Fibroblast of lung (primary cell): ENCODE data around the gene ACAD11. TPM values are rescaled to one million over a fixed set of nuclear protein-coding genes. Genes with fewer than 3 reads are reported as not detected.

Source experiments
- DNase-seq, 2 donors: peaks; one replicate each; pipeline versions ENCODE4 v3.0.0 to v3.0.0-alpha.2; 2010; ENCODE audit warnings: low read depth in 2 of 2
- H2AFZ ChIP-seq: 2 replicates; pipeline ENCODE4 v1.5.1; 2012; ENCODE audit warnings: low read length, control low read depth, inconsistent platforms
- H3K27ac ChIP-seq: 2 replicates; pipeline ENCODE4 v1.5.1; 2011; ENCODE audit warnings: low read length, control low read depth; ENCODE audit not compliant: insufficient read depth
- H3K27me3 ChIP-seq: 2 replicates; pipeline ENCODE4 v1.5.1; 2011; ENCODE audit warnings: mild to moderate bottlenecking, low read length; ENCODE audit not compliant: control insufficient read depth, insufficient read depth
- H3K36me3 ChIP-seq: 2 replicates; pipeline ENCODE4 v1.5.1; 2011; ENCODE audit warnings: low read length; ENCODE audit not compliant: control insufficient read depth, insufficient read depth
- H3K4me1 ChIP-seq: 2 replicates; pipeline ENCODE4 v1.5.1; 2011; ENCODE audit warnings: low read length; ENCODE audit not compliant: control insufficient read depth, insufficient read depth; ENCODE audit errors: extremely low read depth
- H3K4me2 ChIP-seq: 2 replicates; pipeline ENCODE4 v1.5.1; 2011; ENCODE audit warnings: low read length, control low read depth; ENCODE audit not compliant: insufficient read depth; ENCODE audit errors: extremely low read depth
- H3K4me3 ChIP-seq, 4 experiments: fragments of 200-600 bp in 1 of 4; sonication (generic) in 1 of 4; replicated peaks in 1 of 4; 2 replicates each; pipeline ENCODE4 v1.5.1; 2011 to 2016; ENCODE audit warnings: low read length in 4 of 4, low read depth in 3 of 4, mild to moderate bottlenecking in 3 of 4, control low read depth in 2 of 4, inconsistent platforms in 1 of 4, mixed read lengths in 1 of 4; ENCODE audit not compliant: insufficient read depth in 1 of 4; ENCODE audit errors: control extremely low read depth in 1 of 4
- H3K79me2 ChIP-seq: 2 replicates; pipeline ENCODE4 v1.5.1; 2012; ENCODE audit warnings: mild to moderate bottlenecking, low read length, inconsistent platforms; ENCODE audit not compliant: control insufficient read depth, insufficient read depth
- H3K9ac ChIP-seq: 2 replicates; pipeline ENCODE4 v1.5.1; 2011; ENCODE audit warnings: mild to moderate bottlenecking, low read length, control low read depth; ENCODE audit not compliant: insufficient read depth
- H3K9me3 ChIP-seq: 2 replicates; pipeline ENCODE4 v1.5.1; 2012; ENCODE audit warnings: low read depth, low read length; ENCODE audit not compliant: control insufficient read depth, insufficient read depth
- H4K20me1 ChIP-seq: 2 replicates; pipeline ENCODE4 v1.5.1; 2011; ENCODE audit warnings: low read length; ENCODE audit not compliant: control insufficient read depth, insufficient read depth; ENCODE audit errors: extremely low read depth
- EZH2 ChIP-seq: IDR thresholded peaks from 2 replicates; pipeline ENCODE4 v1.5.1; 2012; ENCODE audit warnings: low read length, control low read depth, mild to moderate bottlenecking; ENCODE audit errors: missing control alignments
- polyA plus RNA-seq, 2 donors: library from polyadenylated mRNA; depleted of rRNA in 1 of 2; stranded (reverse) in 1 of 2; unstranded in 1 of 2; fragments of >200 nt; gene quantifications; 2 replicates each; pipeline ENCODE4 v1.2.1, GENCODE V29; 2011 to 2012; ENCODE audit warnings: missing spikeins in 1 of 2
- total RNA-seq: library from RNA; depleted of rRNA; stranded (reverse); fragments of >200 nt; gene quantifications from 2 replicates; pipeline ENCODE4 v1.2.1, GENCODE V29; 2014
- TF ChIP-seq, protein P1 (sequence below), 2 donors: IDR thresholded peaks in 1 of 2; conservative IDR thresholded peaks in 1 of 2; 1 replicate in 1 of 2; 2 replicates in 1 of 2; pipeline ENCODE4 v1.5.1; 2011 to 2012; ENCODE audit warnings: low read length in 2 of 2, control low read depth in 1 of 2, inconsistent platforms in 1 of 2, low read depth in 1 of 2, mild to moderate bottlenecking in 1 of 2

The ACAD11 gene
- total and polyA plus RNA-seq, 2 donors (not counting 1 experiment from before 2014, with no cell fraction given): 27.9 to 101 TPM

DNA sequence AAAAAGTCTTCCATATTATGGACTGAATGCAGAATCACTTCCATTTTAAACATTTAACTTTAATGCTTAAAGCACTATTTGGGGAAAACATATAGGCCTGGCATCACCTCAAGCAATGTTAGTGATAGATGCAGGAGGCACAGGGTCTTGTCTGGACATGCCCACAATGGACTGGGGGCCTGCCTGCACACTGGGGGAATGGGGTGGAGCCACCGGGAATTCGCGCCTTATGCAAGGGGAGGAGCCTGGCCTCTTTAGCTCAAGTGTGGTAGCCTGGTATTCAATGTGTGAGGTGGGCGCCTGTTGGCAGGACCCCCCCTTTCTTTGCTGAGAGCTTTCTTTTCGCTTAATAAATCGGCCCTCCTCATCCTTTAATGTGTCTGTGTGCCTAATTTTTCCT lies 32.7 kb downstream of the ACAD11 start:
- H3K27ac ChIP-seq: no peak overlapping the region
- no peaks in the 10 kb centered on the region for H4K20me1 ChIP-seq
- TF ChIP-seq, protein P1, sequence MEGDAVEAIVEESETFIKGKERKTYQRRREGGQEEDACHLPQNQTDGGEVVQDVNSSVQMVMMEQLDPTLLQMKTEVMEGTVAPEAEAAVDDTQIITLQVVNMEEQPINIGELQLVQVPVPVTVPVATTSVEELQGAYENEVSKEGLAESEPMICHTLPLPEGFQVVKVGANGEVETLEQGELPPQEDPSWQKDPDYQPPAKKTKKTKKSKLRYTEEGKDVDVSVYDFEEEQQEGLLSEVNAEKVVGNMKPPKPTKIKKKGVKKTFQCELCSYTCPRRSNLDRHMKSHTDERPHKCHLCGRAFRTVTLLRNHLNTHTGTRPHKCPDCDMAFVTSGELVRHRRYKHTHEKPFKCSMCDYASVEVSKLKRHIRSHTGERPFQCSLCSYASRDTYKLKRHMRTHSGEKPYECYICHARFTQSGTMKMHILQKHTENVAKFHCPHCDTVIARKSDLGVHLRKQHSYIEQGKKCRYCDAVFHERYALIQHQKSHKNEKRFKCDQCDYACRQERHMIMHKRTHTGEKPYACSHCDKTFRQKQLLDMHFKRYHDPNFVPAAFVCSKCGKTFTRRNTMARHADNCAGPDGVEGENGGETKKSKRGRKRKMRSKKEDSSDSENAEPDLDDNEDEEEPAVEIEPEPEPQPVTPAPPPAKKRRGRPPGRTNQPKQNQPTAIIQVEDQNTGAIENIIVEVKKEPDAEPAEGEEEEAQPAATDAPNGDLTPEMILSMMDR (conservative IDR thresholded peaks at IDR 0.05 in 1 of 2, IDR thresholded peaks at IDR 0.05 in 1 of 2; ENCODE audit: low read depth in 1 of 2, low read length in 2 of 2): no peak
- no peak for TF ChIP-seq EZH2
- peaks cover 4% of the 10 kb centered on the region for H3K4me1 ChIP-seq
- H3K9me3 ChIP-seq: no peaks in the 10 kb centered on the region
- peaks cover 3% of the 10 kb centered on the region for H3K36me3 ChIP-seq
- no peak overlapping the region for H3K4me2 ChIP-seq
- H2AFZ ChIP-seq: no peak overlapping the region
- no peak overlapping the region for H3K4me3 ChIP-seq
- no peak for DNase-seq
- no peaks in the 10 kb centered on the region for H3K27me3 ChIP-seq
- no peak overlapping the region for H3K9ac ChIP-seq
- no peaks in the 10 kb centered on the region for H3K79me2 ChIP-seq

DNA sequence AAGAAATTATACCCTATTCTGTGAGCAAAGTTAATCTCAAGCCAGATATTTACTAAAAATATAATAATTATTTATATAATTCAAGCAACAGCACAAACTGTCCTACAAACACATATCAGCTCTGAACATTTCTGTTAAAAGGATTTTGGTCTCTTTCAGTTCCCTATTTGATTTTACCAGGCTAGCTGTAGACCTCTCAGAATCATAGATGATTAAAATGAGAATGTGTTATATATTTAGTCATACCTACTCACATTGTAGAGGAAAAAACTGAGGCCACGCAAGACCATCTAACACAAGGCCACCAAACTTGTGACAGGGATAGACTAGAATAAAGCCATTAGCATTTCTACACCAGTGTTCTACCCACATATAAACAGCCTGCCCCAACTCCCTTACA lies 34.0 kb downstream of the ACAD11 start:
- no peak for TF ChIP-seq EZH2
- TF ChIP-seq, protein P1 (conservative IDR thresholded peaks at IDR 0.05 in 1 of 2, IDR thresholded peaks at IDR 0.05 in 1 of 2; ENCODE audit: low read depth in 1 of 2, low read length in 2 of 2): no peak
- Histone ChIP-seq H3K36me3 (peaks cover 3% of the 10 kb centered on the region), H3K4me1 (peaks cover 4% of the 10 kb centered on the region), H3K4me2 (no peak overlapping the region), H3K9me3 (no peaks in the 10 kb centered on the region), H3K4me3 (no peak overlapping the region), H4K20me1 (no peaks in the 10 kb centered on the region), H3K27ac (no peak overlapping the region), H3K79me2 (no peaks in the 10 kb centered on the region), H3K27me3 (no peaks in the 10 kb centered on the region), H3K9ac (no peak overlapping the region), H2AFZ (no peak overlapping the region)
- DNase-seq: no peak

DNA sequence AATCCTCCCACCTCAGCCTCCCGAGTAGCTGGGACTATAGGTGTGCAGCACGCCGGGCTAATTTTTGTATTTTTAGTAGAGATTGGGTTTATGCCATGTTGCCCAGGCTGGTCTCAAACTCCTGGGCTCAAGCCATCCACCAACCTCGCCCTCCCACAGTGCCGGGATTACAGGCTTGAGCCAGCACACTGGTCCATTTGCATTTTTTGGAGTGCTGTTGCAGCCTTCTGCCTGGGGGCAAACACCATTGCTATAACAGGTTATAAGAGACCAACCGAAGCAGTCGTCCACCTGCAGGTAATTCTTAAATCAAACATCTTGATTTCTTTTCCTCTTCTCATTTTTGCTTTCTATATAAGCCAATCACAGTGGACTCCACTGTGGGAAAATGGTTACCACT lies 34.8 kb downstream of the ACAD11 start:
- Histone ChIP-seq H2AFZ (no peak overlapping the region), H3K9ac (no peak overlapping the region), H3K4me1 (peaks cover 4% of the 10 kb centered on the region), H3K36me3 (peaks cover 3% of the 10 kb centered on the region), H3K9me3 (no peaks in the 10 kb centered on the region), H3K4me3 (no peak overlapping the region), H3K4me2 (no peak overlapping the region), H3K27me3 (no peaks in the 10 kb centered on the region), H3K79me2 (no peaks in the 10 kb centered on the region), H4K20me1 (no peaks in the 10 kb centered on the region), H3K27ac (no peak overlapping the region)
- TF ChIP-seq, protein P1 (conservative IDR thresholded peaks at IDR 0.05 in 1 of 2, IDR thresholded peaks at IDR 0.05 in 1 of 2; ENCODE audit: low read depth in 1 of 2, low read length in 2 of 2): no peak
- no peak for TF ChIP-seq EZH2
- no peak for DNase-seq
